ENCODE results near the gene OGDH.

OGDH gene

GRCh38 chr7:44633254-44634186 is 27.1 kb downstream of the OGDH start:
- no peak overlapping the region for H3K4me3 ChIP-seq (replicated peaks in 1 of 2; ENCODE audit: low read depth in 2 of 2, low read length in 2 of 2)
- peak; percentile 95 to 97 for DNase-seq (ENCODE audit: low read depth in 2 of 2)
- TF ChIP-seq CTCF (IDR thresholded peaks at IDR 0.05; ENCODE audit: low read depth, low read length): no peak

- no peak for DNase-seq (ENCODE audit: low read depth in 2 of 2)
- TF ChIP-seq CTCF (IDR thresholded peaks at IDR 0.05; ENCODE audit: low read depth, low read length): no peak
- no peak overlapping the region for H3K4me3 ChIP-seq (replicated peaks in 1 of 2; ENCODE audit: low read depth in 2 of 2, low read length in 2 of 2)
These were observed 27.9 kb downstream of the OGDH start for GRCh38 chr7:44634187-44634838.

DNA sequence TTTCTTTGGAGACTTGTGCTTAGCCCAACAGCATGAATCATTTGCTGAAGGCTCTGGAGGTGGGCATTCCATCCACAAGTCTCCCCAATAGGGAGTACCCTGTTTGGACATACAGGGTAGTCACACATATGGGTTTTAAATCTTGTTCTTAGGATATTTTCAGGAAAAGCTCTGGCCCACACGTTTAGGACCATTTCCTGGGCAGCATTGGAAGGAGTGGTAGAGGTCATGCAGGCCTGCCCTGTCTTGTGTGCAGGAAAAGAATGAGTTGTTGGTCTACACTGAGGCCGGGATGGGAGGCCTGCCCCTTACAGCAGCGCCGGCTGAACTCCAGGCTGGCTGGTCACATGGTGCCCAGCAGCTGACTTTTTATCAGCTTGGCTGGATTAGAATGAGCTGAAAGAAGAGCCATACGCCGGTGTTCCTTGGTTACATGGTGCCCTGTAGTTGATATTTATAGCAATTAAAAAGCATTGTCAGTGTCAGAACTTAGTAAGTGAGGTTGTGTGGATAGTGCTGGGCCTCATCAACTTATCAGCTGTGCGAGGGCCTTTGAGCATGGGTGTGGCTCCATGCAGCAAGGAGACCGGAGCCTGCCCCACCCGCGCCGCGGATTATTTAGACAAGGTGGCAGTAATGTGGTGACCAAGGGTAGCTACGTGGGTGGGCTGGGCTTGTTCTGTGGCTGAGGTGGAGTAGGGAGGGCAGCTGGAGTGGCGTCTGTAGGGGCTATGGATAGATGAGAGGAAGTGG is 28.6 kb downstream of the OGDH start:
- no peak for TF ChIP-seq CTCF (IDR thresholded peaks at IDR 0.05; ENCODE audit: low read depth, low read length)
- no peak overlapping the region for H3K4me3 ChIP-seq (replicated peaks in 1 of 2; ENCODE audit: low read depth in 2 of 2, low read length in 2 of 2)

DNA sequence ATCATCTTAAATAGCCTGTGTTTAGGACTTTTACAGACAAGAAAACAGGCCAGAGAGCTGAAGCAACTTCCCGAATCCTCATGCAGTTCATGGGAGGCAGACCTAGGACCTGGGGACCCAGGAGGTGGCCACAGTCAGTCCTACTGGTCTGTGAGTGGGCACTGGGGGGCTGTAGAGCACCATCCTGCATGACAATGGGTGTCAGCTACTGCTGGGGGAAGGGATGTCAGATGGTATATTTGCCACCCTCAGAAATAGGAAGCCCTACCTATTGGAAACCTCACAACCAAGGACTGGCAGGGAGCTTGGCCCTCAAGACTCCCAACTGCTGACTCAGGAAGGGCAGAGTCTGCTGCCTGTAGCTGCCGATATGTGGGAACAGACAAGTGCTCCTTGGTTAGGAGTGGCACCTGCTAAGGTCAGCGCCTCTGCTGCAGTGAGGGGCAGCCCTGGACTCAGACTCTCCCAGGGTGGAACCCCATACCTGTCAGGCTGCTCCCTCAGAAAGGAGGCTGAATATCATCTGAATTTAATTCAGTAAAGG is 29.7 kb downstream of the OGDH start:
- DNase-seq (ENCODE audit: low read depth in 2 of 2): no peak
- H3K4me3 ChIP-seq (replicated peaks in 1 of 2; ENCODE audit: low read depth in 2 of 2, low read length in 2 of 2): no peak overlapping the region
- TF ChIP-seq CTCF (IDR thresholded peaks at IDR 0.05; ENCODE audit: low read depth, low read length): no peak

More for the DNA sequence above, 28.6 kb downstream of the OGDH start:
- DNase-seq (ENCODE audit: low read depth in 2 of 2): peak in 1 of 2 donors; percentile 56

DNA sequence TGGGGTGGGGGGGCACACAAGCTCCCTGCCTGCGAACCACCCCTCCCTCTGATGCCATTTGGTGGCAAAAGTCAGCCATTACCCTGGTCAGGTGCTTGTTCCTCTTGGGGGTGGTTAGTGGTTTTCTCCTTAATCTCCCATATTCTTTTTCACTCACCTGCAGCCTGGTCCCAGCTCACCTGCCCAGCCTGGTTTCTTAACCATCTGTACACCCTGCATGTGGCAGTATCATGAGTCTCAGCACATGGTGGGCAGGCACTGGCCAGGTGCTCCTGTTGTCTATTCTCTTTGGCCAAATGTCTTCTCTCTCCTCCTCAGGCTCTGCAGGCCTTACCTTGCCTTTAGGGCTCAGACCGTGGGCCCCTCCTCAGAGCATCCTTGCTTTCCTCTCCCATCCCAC is 30.5 kb downstream of the OGDH start:
- no peak for TF ChIP-seq CTCF (IDR thresholded peaks at IDR 0.05; ENCODE audit: low read depth, low read length)
- no peak overlapping the region for H3K4me3 ChIP-seq (replicated peaks in 1 of 2; ENCODE audit: low read depth in 2 of 2, low read length in 2 of 2)
- no peak for DNase-seq (ENCODE audit: low read depth in 2 of 2)

DNA sequence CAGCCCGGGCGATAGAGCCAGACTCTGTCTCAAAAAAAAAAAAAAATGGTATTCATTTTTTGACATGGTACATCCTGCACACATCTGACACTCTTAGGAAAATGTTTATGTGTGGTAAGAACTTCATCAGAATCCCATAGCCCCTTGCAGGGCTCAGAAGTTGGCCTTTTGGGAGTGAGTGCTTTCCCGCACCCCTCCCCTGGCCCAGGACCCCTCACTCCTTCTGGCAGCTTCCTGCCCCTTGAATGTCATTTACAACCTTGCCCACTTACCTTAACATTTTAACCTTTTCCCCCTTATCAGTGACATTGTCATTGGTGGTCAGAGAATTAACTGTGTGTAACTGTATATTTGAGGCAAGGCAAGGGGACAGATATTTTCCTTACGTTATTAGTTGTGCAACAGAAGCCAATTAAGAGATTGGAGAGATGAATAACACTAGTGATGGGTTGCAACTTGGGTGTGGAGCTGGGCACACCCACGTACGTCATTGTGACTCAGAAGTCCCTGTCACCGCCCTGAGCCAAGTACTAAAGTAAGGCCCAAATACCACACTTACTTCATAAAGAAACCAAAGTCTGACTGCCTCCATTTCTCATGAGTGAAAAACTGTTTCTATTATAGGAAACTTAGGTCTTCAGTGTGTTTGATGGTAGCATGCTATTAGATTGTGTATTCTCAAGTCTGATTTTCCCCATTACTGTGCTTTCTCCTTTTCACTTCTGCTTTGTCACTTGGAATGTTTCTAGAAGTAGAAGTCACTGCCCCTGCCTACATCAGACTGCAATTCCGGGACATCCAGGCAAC is 31.6 kb downstream of the OGDH start:
- TF ChIP-seq CTCF (IDR thresholded peaks at IDR 0.05; ENCODE audit: low read depth, low read length): no peak
- no peak overlapping the region for H3K4me3 ChIP-seq (replicated peaks in 1 of 2; ENCODE audit: low read depth in 2 of 2, low read length in 2 of 2)
- DNase-seq (ENCODE audit: low read depth in 2 of 2): peak; percentile 90 to 93
